Ascending aorta (tissue), 2 donors: ENCODE data around the gene SLC12A8. TPM values are rescaled to one million over a fixed set of nuclear protein-coding genes. Genes with fewer than 3 reads are reported as not detected.
A peak's percentile ranks its signal among the peaks of the same experiment; 100 is the strongest.

Experiments used
- DNase-seq, 2 donors: peaks; one replicate each; pipeline ENCODE4 v3.0.0-alpha.2; 2019; ENCODE audit warnings: low spot score in 2 of 2
- H3K27ac ChIP-seq, 2 donors: fragments of 200-600 bp; sonication (generic); one replicate each; pipeline ENCODE4 v1.5.1; 2016 to 2017; ENCODE audit warnings: mild to moderate bottlenecking in 1 of 2
- H3K27me3 ChIP-seq: fragments of 200-600 bp; sonication (generic); one replicate; pipeline ENCODE4 v1.5.1; 2017
- H3K36me3 ChIP-seq, 2 donors: fragments of 200-600 bp; sonication (generic); one replicate each; pipeline ENCODE4 v1.5.1; 2016
- H3K4me1 ChIP-seq, 2 donors: fragments of 200-600 bp; sonication (generic); one replicate each; pipeline ENCODE4 v1.5.1; 2016 to 2017; ENCODE audit warnings: mild to moderate bottlenecking in 1 of 2
- H3K4me3 ChIP-seq, 2 donors: fragments of 200-600 bp; sonication (generic); one replicate each; pipeline ENCODE4 v1.5.1; 2016 to 2017; ENCODE audit warnings: mild to moderate bottlenecking in 1 of 2
- H3K9me3 ChIP-seq, 2 donors: fragments of 200-600 bp; sonication (generic); one replicate each; pipeline ENCODE4 v1.5.1; 2016
- CTCF ChIP-seq, 3 experiments: fragments of 200-600 bp in 2 of 3; fragments of 450-650 bp in 1 of 3; sonication (generic) in 2 of 3; IDR thresholded peaks; one replicate each; pipeline ENCODE4 v1.5.1; 2016 to 2019; ENCODE audit warnings: antibody characterized with exemption in 3 of 3, mild to moderate bottlenecking in 1 of 3, moderate library complexity in 1 of 3
- intact Hi-C: fragments of 100-400 bp; cut with DNase I; formaldehyde crosslinking; loops from one replicate; pipeline ENCODE4 v1.15.1; 2023
- total RNA-seq: library from RNA; depleted of rRNA; stranded (reverse); fragments of >200 nt; gene quantifications from one replicate; pipeline ENCODE4 v1.1.0, GENCODE V29; 2016

Gene SLC12A8
- total RNA-seq, 1 donor from 2014 or later, result not detected

GRCh38 chr3:125165948-125166553 is 46.5 kb downstream of the SLC12A8 start:
- Histone ChIP-seq H3K36me3 (no peaks in the 10 kb centered on the region), H3K4me3 (no peak overlapping the region), H3K27me3 (no peaks in the 10 kb centered on the region), H3K27ac (no peak overlapping the region), H3K9me3 (no peaks in the 10 kb centered on the region), H3K4me1 (no peaks in the 10 kb centered on the region)
- intact Hi-C loops, result loop anchor here (2.0 to 10.0 kb wide), 2 partner anchors 171 to 237 kb away; no protein-coding TSS in a partner anchor
- TF ChIP-seq CTCF (IDR thresholded peaks at IDR 0.05), result no peak
- no peak for DNase-seq

GRCh38 chr3:125165189-125165947 is 47.2 kb downstream of the SLC12A8 start:
- H3K4me1 ChIP-seq, result no peaks in the 10 kb centered on the region
- peak; percentile 35 to 62 (median 50) for TF ChIP-seq CTCF (IDR thresholded peaks at IDR 0.05)
- H3K4me3 ChIP-seq, result no peak overlapping the region
- peak in 1 of 2 donors; percentile 74 for DNase-seq
- intact Hi-C loops, result loop anchor here (2.0 to 10.0 kb wide), 2 partner anchors 171 to 237 kb away; no protein-coding TSS in a partner anchor
- no peaks in the 10 kb centered on the region for H3K27me3 ChIP-seq
- H3K36me3 ChIP-seq, result no peaks in the 10 kb centered on the region
- no peaks in the 10 kb centered on the region for H3K9me3 ChIP-seq
- H3K27ac ChIP-seq, result no peak overlapping the region

GRCh38 chr3:125163739-125164601 is 48.6 kb downstream of the SLC12A8 start:
- no peak overlapping the region for H3K4me3 ChIP-seq
- no peaks in the 10 kb centered on the region for H3K27me3 ChIP-seq
- TF ChIP-seq CTCF (IDR thresholded peaks at IDR 0.05), result no peak
- DNase-seq, result no peak
- no peak overlapping the region for H3K27ac ChIP-seq
- no peaks in the 10 kb centered on the region for H3K9me3 ChIP-seq
- no peaks in the 10 kb centered on the region for H3K36me3 ChIP-seq
- H3K4me1 ChIP-seq, result no peaks in the 10 kb centered on the region
- intact Hi-C loops, result loop anchor here (2.0 to 10.0 kb wide), 2 partner anchors 169 to 235 kb away; no protein-coding TSS in a partner anchor

- Histone ChIP-seq H3K4me1 (no peaks in the 10 kb centered on the region), H3K27me3 (no peaks in the 10 kb centered on the region), H3K36me3 (no peaks in the 10 kb centered on the region), H3K27ac (no peak overlapping the region), H3K9me3 (no peaks in the 10 kb centered on the region), H3K4me3 (no peak overlapping the region)
- no peak for DNase-seq
- TF ChIP-seq CTCF (IDR thresholded peaks at IDR 0.05), result no peak
- intact Hi-C loops, result loop anchor here (10.0 kb wide), 1 partner anchor 167 kb away; no protein-coding TSS in a partner anchor
These were observed 50.8 kb downstream of the SLC12A8 start for GRCh38 chr3:125161607-125162219.
